A549 (cell line): ENCODE data around the gene GJB2. TPM values are rescaled to one million over a fixed set of nuclear protein-coding genes. Genes with fewer than 3 reads are reported as not detected.

ENCODE experiments used
- ATAC-seq, 2 experiments: fragments of 200-7000 bp in 1 of 2; fragments of >200 bp in 1 of 2; cut with Nextera tagmentation in 1 of 2; cut with Tn5 transposase in 1 of 2; 3 replicates each; pipeline versions ENCODE4 v1.8.0 to v1.9.1; 2018 to 2020; ENCODE audit warnings: mild to moderate bottlenecking in 1 of 2, moderate library complexity in 1 of 2
- CTCF ChIA-PET: fragments of 300-600 bp; sonication (Branson Sonifier 250); formaldehyde crosslinking; extraction: SDS; loops from one replicate; lab custom pipeline; 2021; ENCODE audit warnings: antibody characterized with exemption, inconsistent platforms; lab: Yijun Ruan, JAX
- POLR2A ChIA-PET: fragments of 350-600 bp; formaldehyde crosslinking; extraction: SDS; loops from one replicate; lab custom pipeline; 2021; ENCODE audit warnings: antibody characterized with exemption, inconsistent platforms; lab: Yijun Ruan, JAX
- DNase-seq, 2 experiments: peaks; one replicate each; pipeline versions ENCODE4 v3.0.0 to v3.0.0-alpha.2; 2011 to 2016; ENCODE audit warnings: low read depth in 1 of 2, low spot score in 1 of 2
- FAIRE-seq: peaks from 2 replicates; lab custom pipeline; 2011; peaks lifted over from hg19 to GRCh38; lab: Jason Lieb, UNC
- H3K27ac ChIP-seq, 2 experiments: fragments of >200 bp; sonication (Bioruptor Twin); formaldehyde crosslinking; 3 replicates each; pipeline ENCODE4 v1.5.1; 2016 to 2017
- H3K4me1 ChIP-seq: fragments of >200 bp; sonication (Bioruptor Twin); formaldehyde crosslinking; 3 replicates; pipeline ENCODE4 v1.6.1; 2016
- H3K4me2 ChIP-seq: fragments of >200 bp; sonication (Bioruptor Twin); formaldehyde crosslinking; 3 replicates; pipeline ENCODE4 v1.6.1; 2016
- H3K4me3 ChIP-seq: fragments of >200 bp; sonication (Bioruptor Twin); formaldehyde crosslinking; 3 replicates; pipeline ENCODE4 v1.5.1; 2016
- H3K9me3 ChIP-seq: fragments of >200 bp; sonication (Bioruptor Twin); formaldehyde crosslinking; 3 replicates; pipeline ENCODE4 v1.6.1; 2016
- ATOH8 ChIP-seq: fragments of 250-450 bp; sonication (Bioruptor Pico); IDR thresholded peaks from 2 replicates; pipeline ENCODE4 v1.5.0; 2020; ENCODE audit warnings: low read depth, mild to moderate bottlenecking, moderate library complexity
- CBX8 ChIP-seq: fragments of 200-600 bp; sonication (generic); IDR thresholded peaks from 2 replicates; pipeline ENCODE4 v1.6.1; 2016
- CHD4 ChIP-seq: fragments of 200-600 bp; sonication (generic); IDR thresholded peaks from 2 replicates; pipeline ENCODE4 v1.6.1; 2016; ENCODE audit warnings: antibody characterized with exemption, mild to moderate bottlenecking, borderline replicate concordance
- CTCF ChIP-seq: fragments of >200 bp; sonication (Bioruptor Twin); formaldehyde crosslinking; IDR thresholded peaks from 3 replicates; pipeline ENCODE4 v1.5.1; 2016
- EHF ChIP-seq: fragments of 250-450 bp; sonication (Bioruptor Pico); IDR thresholded peaks from 2 replicates; pipeline ENCODE4 v1.5.0; 2020; ENCODE audit warnings: mild to moderate bottlenecking
- ELK1 ChIP-seq: fragments of 150-350 bp; IDR thresholded peaks from 2 replicates; pipeline ENCODE4 v1.6.1; 2014; ENCODE audit warnings: low read depth, mild to moderate bottlenecking, low read length
- ESRRA ChIP-seq: fragments of 150-350 bp; IDR thresholded peaks from 2 replicates; pipeline ENCODE4 v1.6.1; 2014; ENCODE audit warnings: mild to moderate bottlenecking, low read length, borderline replicate concordance
- FOSB ChIP-seq: fragments of 250-450 bp; sonication (Bioruptor Pico); IDR thresholded peaks from 2 replicates; pipeline ENCODE4 v1.5.0; 2020; ENCODE audit warnings: mild to moderate bottlenecking, moderate library complexity
- FOSL2 ChIP-seq, 2 experiments: fragments of 450-650 bp in 1 of 2; fragments of >200 bp in 1 of 2; sonication (Bioruptor Twin) in 1 of 2; formaldehyde crosslinking; IDR thresholded peaks; 2 replicates each; pipeline versions ENCODE4 v1.5.0 to v1.6.1; 2016 to 2020; ENCODE audit warnings: mild to moderate bottlenecking in 1 of 2, moderate library complexity in 1 of 2
- FOXS1 ChIP-seq: fragments of 250-450 bp; sonication (Bioruptor Pico); IDR thresholded peaks from 2 replicates; pipeline ENCODE4 v1.5.0; 2020; ENCODE audit warnings: mild to moderate bottlenecking, moderate library complexity
- HEYL ChIP-seq: fragments of 250-450 bp; sonication (Bioruptor Pico); IDR thresholded peaks from 2 replicates; pipeline ENCODE4 v1.8.0; 2021; ENCODE audit warnings: mild to moderate bottlenecking, moderate library complexity
- HOXA7 ChIP-seq: fragments of 250-450 bp; sonication (Bioruptor Pico); IDR thresholded peaks from 2 replicates; pipeline ENCODE4 v1.5.0; 2020; ENCODE audit warnings: mild to moderate bottlenecking, moderate library complexity
- JUN ChIP-seq, 2 experiments: fragments of >200 bp; sonication (Bioruptor Twin); formaldehyde crosslinking; IDR thresholded peaks; 2 replicates in 1 of 2; 3 replicates in 1 of 2; pipeline ENCODE4 v1.6.1; 2016 to 2017
- JUNB ChIP-seq: fragments of >200 bp; sonication (Bioruptor Twin); formaldehyde crosslinking; IDR thresholded peaks from 2 replicates; pipeline ENCODE4 v1.6.1; 2016
- MAFK ChIP-seq: fragments of 450-650 bp; IDR thresholded peaks from 2 replicates; pipeline ENCODE4 v1.6.1; 2014; ENCODE audit not compliant: partially characterized antibody
- MAX ChIP-seq: IDR thresholded peaks from 2 replicates; pipeline ENCODE4 v1.6.1; 2012
- NFE2L2 ChIP-seq: fragments of 150-350 bp; conservative IDR thresholded peaks from 2 replicates; pipeline ENCODE4 v1.6.1; 2014; ENCODE audit warnings: low read length
- NPAS2 ChIP-seq: fragments of 250-450 bp; sonication (Bioruptor Pico); IDR thresholded peaks from 2 replicates; pipeline ENCODE4 v1.8.0; 2022; ENCODE audit warnings: mild to moderate bottlenecking, moderate library complexity, borderline replicate concordance
- PBX3 ChIP-seq: IDR thresholded peaks from 2 replicates; pipeline ENCODE4 v1.6.1; 2012
- POLR2A ChIP-seq: IDR thresholded peaks from 2 replicates; pipeline ENCODE4 v1.6.1; 2012; ENCODE audit warnings: mild to moderate bottlenecking, low read length
- POLR2AphosphoS2 ChIP-seq: conservative IDR thresholded peaks from 2 replicates; pipeline ENCODE4 v1.6.1; 2012; ENCODE audit warnings: low read length, improper control_type of control experiment, inconsistent platforms
- RCOR1 ChIP-seq: fragments of 150-350 bp; IDR thresholded peaks from 2 replicates; pipeline ENCODE4 v1.6.1; 2014; ENCODE audit warnings: antibody characterized with exemption, low read length, low read depth
- REST ChIP-seq: fragments of 200-600 bp; sonication (generic); IDR thresholded peaks from 2 replicates; pipeline ENCODE4 v1.6.1; 2016; ENCODE audit warnings: antibody characterized with exemption, mild to moderate bottlenecking, moderate library complexity
- SMC3 ChIP-seq: fragments of >200 bp; sonication (Bioruptor Twin); formaldehyde crosslinking; IDR thresholded peaks from 3 replicates; pipeline ENCODE4 v1.6.1; 2018; ENCODE audit warnings: inconsistent platforms
- USF2 ChIP-seq: fragments of 450-650 bp; IDR thresholded peaks from 2 replicates; pipeline ENCODE4 v1.6.1; 2014; ENCODE audit warnings: antibody characterized with exemption
- ZFP36 ChIP-seq: fragments of 450-650 bp; IDR thresholded peaks from 2 replicates; pipeline ENCODE4 v1.6.1; 2014; ENCODE audit warnings: borderline replicate concordance; ENCODE audit not compliant: partially characterized antibody
- ZNF302 ChIP-seq: fragments of 250-450 bp; sonication (Bioruptor Pico); IDR thresholded peaks from 2 replicates; pipeline ENCODE4 v1.9.0; 2021; ENCODE audit warnings: inconsistent platforms, mild to moderate bottlenecking, moderate library complexity
- WGBS: methylation state at CpG from one replicate; pipeline ENCODE4 v1.1.6; 2017; ENCODE audit errors: missing lambda C conversion rate; 5-methylcytosine and 5-hydroxymethylcytosine counted together
- polyA plus RNA-seq, 4 experiments: library from polyadenylated mRNA; depleted of rRNA in 3 of 4; stranded (reverse); fragments of >200 nt; fragmentation: RNase III in 1 of 4; extraction: RNeasy Plus Mini Kit Qiagen cat#74134 plus additional on column Dnase treatment in 1 of 4; gene quantifications; 2 replicates in 3 of 4; 3 replicates in 1 of 4; pipeline ENCODE4 v1.2.3, GENCODE V29; 2011 to 2017

Gene GJB2
- polyA plus RNA-seq, 2 of the 4 experiments (the other 2 are of a cell fraction), result 0.40 to 0.66 TPM

- Histone ChIP-seq H3K4me2 (peak overlapping the region; percentile 73), H3K4me3 (no peak overlapping the region), H3K9me3 (no peaks in the 10 kb centered on the region)
- 95% methylated on average over 3 of the region's 3 CpGs for WGBS
- ChIA-PET POLR2A (no interaction called here), CTCF (interaction anchor here (0.8 to 2.6 kb wide), 4 partner anchors 9 to 22 kb away, joined by 3 to 10 read pairs (median 6); no protein-coding TSS in a partner anchor)
- DNase-seq (no peak), ATAC-seq (no peak), FAIRE-seq (no peak)
- TF ChIP-seq NPAS2 (CRISPR knock-in tag), result no peak
- TF ChIP-seq, all 56 proteins: peak for 0
- Histone ChIP-seq H3K4me1 (peaks cover 17% of the 10 kb centered on the region), H3K27ac (peak overlapping the region; percentile 59 to 80; a peak in 5 of 6 replicates)
Measured at GRCh38 chr13:20175406-20175794, 17.3 kb downstream of the GJB2 start.

- peak; percentile 89 to 90 for ATAC-seq
- no peak for FAIRE-seq
- DNase-seq, result peak; percentile 69 to 84
- peaks cover 17% of the 10 kb centered on the region for H3K4me1 ChIP-seq
- CTCF ChIA-PET, result interaction anchor here (0.6 to 2.6 kb wide), 4 partner anchors 9 to 386 kb away, joined by 3 to 10 read pairs (median 6); no protein-coding TSS in a partner anchor
- 38% methylated on average over 18 of the region's 22 CpGs for WGBS
- POLR2A ChIA-PET, result no interaction called here
- H3K27ac ChIP-seq, result peak overlapping the region; percentile 59 to 80
- H3K4me3 ChIP-seq, result no peak overlapping the region
- no peaks in the 10 kb centered on the region for H3K9me3 ChIP-seq
- peak overlapping the region; percentile 73 for H3K4me2 ChIP-seq
- TF ChIP-seq MAX (peak; percentile 73), EHF (CRISPR knock-in tag) (no peak), MAFK (peak; percentile 96), JUNB (peak; percentile 34; the same call in 1 of the 2 replicates), JUN (IDR thresholded peaks at IDR 0.05) (no peak; a peak in 1 of 5 replicates), ATOH8 (CRISPR knock-in tag) (no peak), ZFP36 (no peak), POLR2A (no peak), CHD4 (no peak), SMC3 (no peak), FOSB (no peak), USF2 (peak; percentile 25; the same call in 1 of the 2 replicates), REST (no peak), RCOR1 (no peak), FOXS1 (CRISPR knock-in tag) (no peak), HOXA7 (CRISPR knock-in tag) (no peak), ESRRA (no peak), ZNF302 (CRISPR knock-in tag) (no peak), POLR2AphosphoS2 (no peak), PBX3 (no peak), CTCF (no peak), ELK1 (no peak), NFE2L2 (no peak), HEYL (CRISPR knock-in tag) (no peak), FOSL2 (IDR thresholded peaks at IDR 0.05) (peak; percentile 62), FOSL2 (CRISPR knock-in tag; IDR thresholded peaks at IDR 0.05) (peak; percentile 89), CBX8 (no peak)
Measured at GRCh38 chr13:20174656-20175405, 17.9 kb downstream of the GJB2 start.
